ENCODE measurements around the gene DNAH8.

DNAH8 gene

DNA sequence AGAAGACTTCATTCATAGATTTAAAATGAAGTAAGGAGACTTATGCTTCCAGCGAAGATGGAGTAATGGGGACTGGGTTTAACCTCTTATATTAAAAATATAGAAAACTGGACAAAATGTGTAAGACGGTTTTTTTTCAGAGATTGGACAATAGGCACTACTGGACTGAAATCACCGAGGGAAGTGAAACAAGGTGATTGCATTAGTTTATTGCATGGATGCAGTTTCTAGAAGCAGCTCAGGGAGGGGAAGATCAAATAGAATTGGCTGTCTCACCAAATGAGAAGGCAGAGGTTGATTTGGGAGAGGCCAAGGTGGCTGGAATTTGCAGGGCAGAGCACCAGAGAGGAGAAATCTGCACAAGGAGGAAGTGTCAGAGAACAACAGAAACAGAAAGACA lies 162.6 kb downstream of the DNAH8 start:
- Mint-ChIP-seq H3K4me1 (no peaks in the 10 kb centered on the region), H3K27ac (no peak overlapping the region), H3K27me3 (ENCODE audit: low read depth) (no peaks in the 10 kb centered on the region), H3K9me3 (peaks cover 6% of the 10 kb centered on the region), H3K4me3 (no peak overlapping the region), H3K36me3 (ENCODE audit: low read depth) (no peaks in the 10 kb centered on the region)
- TF ChIP-seq, protein P1, sequence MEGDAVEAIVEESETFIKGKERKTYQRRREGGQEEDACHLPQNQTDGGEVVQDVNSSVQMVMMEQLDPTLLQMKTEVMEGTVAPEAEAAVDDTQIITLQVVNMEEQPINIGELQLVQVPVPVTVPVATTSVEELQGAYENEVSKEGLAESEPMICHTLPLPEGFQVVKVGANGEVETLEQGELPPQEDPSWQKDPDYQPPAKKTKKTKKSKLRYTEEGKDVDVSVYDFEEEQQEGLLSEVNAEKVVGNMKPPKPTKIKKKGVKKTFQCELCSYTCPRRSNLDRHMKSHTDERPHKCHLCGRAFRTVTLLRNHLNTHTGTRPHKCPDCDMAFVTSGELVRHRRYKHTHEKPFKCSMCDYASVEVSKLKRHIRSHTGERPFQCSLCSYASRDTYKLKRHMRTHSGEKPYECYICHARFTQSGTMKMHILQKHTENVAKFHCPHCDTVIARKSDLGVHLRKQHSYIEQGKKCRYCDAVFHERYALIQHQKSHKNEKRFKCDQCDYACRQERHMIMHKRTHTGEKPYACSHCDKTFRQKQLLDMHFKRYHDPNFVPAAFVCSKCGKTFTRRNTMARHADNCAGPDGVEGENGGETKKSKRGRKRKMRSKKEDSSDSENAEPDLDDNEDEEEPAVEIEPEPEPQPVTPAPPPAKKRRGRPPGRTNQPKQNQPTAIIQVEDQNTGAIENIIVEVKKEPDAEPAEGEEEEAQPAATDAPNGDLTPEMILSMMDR (IDR thresholded peaks at IDR 0.05; ENCODE audit: unreplicated experiment in 3 of 3): no peak

DNA sequence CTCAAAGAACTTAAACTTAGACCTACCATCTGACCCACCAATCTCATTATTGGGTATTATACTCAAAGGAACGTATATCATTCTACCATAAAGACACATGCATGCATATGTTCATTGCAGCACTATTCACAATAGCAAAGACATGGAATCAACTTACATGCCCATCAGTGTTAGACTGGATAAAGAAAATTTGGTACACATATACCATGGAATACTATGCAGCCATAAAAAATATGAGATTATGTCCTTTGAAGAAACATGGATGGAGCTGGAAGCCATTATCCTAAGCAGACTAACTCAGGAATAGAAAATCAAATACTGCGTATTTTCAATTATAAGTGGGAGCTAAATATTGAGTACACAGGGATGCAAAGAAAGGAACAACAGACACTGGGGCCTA lies 167.0 kb downstream of the DNAH8 start:
- H3K27ac Mint-ChIP-seq: no peak overlapping the region
- H3K4me3 Mint-ChIP-seq: no peak overlapping the region
- H3K4me1 Mint-ChIP-seq: no peaks in the 10 kb centered on the region
- TF ChIP-seq, protein P1 (IDR thresholded peaks at IDR 0.05; ENCODE audit: unreplicated experiment in 3 of 3): no peak
- H3K9me3 Mint-ChIP-seq: peaks cover 6% of the 10 kb centered on the region
- no peaks in the 10 kb centered on the region for H3K36me3 Mint-ChIP-seq (ENCODE audit: low read depth)
- H3K27me3 Mint-ChIP-seq (ENCODE audit: low read depth): no peaks in the 10 kb centered on the region

DNA sequence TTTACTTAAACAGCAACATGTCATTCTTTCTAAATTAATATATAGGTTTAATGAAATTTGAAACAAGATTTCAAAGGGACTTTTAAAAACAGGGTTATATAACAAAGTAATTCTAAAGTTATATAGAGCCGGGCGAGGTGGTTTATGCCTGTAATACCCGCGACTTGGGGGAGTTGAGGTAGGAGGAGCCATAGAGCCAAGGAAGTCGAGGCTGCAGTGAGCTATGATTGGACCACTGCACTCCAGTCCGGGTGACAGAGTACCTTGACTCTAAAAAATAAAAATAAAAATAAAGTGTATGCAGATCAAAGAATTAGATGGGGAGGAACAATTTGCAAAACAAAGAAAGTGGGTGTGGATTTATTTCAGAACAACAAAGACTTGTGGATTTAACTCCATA lies 182.4 kb downstream of the DNAH8 start:
- H3K4me1 Mint-ChIP-seq: no peaks in the 10 kb centered on the region
- no peaks in the 10 kb centered on the region for H3K9me3 Mint-ChIP-seq
- H3K4me3 Mint-ChIP-seq: no peak overlapping the region
- H3K27me3 Mint-ChIP-seq (ENCODE audit: low read depth): peaks cover 5% of the 10 kb centered on the region
- H3K36me3 Mint-ChIP-seq (ENCODE audit: low read depth): no peaks in the 10 kb centered on the region
- H3K27ac Mint-ChIP-seq: no peak overlapping the region
- TF ChIP-seq, protein P1 (IDR thresholded peaks at IDR 0.05; ENCODE audit: unreplicated experiment in 3 of 3): no peak

DNA sequence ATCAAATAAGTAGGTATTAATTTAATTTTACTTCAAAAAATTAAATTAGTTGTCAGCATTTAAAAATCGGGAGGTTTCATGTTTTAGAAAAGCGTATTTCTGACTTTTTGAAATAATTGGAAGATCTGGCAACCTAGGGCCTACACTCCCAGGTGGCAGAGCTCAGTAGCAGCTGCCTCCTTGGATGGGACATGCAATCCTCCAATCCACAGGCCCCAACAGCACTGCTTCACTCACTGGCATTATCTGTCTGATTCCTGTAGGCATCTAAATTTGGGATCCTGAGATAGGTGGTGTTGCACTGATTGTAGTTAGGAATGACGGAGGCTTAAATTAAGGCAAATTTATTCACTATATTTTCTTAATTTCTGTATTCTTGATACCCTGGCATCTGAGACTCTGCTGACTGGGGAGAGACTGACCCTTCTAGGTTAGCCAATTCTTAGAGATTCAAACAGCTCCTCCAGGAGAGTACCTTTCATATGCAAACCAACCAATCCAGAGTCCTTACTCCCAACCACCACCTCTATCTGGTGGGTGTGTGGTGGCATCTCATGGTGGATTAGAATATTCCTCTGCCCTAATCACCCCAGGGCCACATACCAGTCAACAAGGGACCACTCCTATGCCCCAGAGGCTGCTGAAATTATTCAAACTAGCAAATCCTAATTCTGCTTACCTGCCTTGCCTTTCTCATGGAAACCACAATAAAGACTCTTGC lies 186.9 kb downstream of the DNAH8 start:
- H3K27ac Mint-ChIP-seq: no peak overlapping the region
- no peaks in the 10 kb centered on the region for H3K36me3 Mint-ChIP-seq (ENCODE audit: low read depth)
- H3K4me1 Mint-ChIP-seq: no peaks in the 10 kb centered on the region
- no peak overlapping the region for H3K4me3 Mint-ChIP-seq
- H3K27me3 Mint-ChIP-seq (ENCODE audit: low read depth): peaks cover 4% of the 10 kb centered on the region
- no peaks in the 10 kb centered on the region for H3K9me3 Mint-ChIP-seq
- TF ChIP-seq, protein P1 (IDR thresholded peaks at IDR 0.05; ENCODE audit: unreplicated experiment in 3 of 3): no peak

DNA sequence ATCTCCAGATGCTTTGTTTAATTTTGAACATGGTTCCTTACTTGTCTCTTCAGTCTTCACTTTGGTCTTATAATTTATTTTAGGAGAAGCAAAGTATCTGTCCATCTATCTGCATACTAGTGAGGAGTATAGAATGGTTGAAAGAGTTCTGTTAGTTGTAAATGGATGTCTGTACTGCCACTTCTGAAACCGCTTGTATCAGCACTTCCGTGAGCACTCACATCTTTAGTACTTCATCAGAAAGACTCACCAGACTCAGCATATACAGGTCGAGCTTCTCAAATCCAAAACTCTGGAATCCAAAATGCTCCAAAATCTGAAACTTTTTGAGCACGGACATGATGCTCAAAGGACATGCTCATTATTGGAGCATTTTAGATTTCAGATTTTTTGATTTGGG lies 191.5 kb downstream of the DNAH8 start:
- H3K4me1 Mint-ChIP-seq: peaks cover 20% of the 10 kb centered on the region
- no peak overlapping the region for H3K27ac Mint-ChIP-seq
- TF ChIP-seq, protein P1 (IDR thresholded peaks at IDR 0.05; ENCODE audit: unreplicated experiment in 3 of 3): no peak
- H3K4me3 Mint-ChIP-seq: no peak overlapping the region
- H3K36me3 Mint-ChIP-seq (ENCODE audit: low read depth): no peaks in the 10 kb centered on the region
- peaks cover 4% of the 10 kb centered on the region for H3K27me3 Mint-ChIP-seq (ENCODE audit: low read depth)
- no peaks in the 10 kb centered on the region for H3K9me3 Mint-ChIP-seq

DNA sequence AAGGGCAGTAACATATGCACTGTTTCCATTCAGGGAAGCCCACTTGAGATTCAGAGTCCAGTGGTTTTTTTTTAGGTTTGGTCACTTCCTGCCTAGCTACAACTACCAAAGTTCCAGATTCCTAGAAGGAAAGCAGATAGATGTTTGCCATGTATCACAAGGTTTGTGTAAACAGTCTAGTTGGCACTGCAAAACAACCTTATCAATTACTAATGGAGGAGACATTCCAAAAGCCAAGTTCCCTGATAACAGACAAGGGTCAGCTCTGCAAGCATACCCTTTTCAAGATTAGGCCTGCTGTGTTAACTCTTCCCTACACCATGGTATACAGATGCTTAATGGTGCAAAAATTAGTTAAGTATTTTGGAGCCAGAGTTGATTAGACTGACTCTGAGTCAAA lies 192.2 kb downstream of the DNAH8 start:
- Mint-ChIP-seq H3K4me3 (no peak overlapping the region), H3K27ac (no peak overlapping the region), H3K36me3 (ENCODE audit: low read depth) (no peaks in the 10 kb centered on the region), H3K27me3 (ENCODE audit: low read depth) (peaks cover 4% of the 10 kb centered on the region), H3K4me1 (peaks cover 20% of the 10 kb centered on the region), H3K9me3 (no peaks in the 10 kb centered on the region)
- TF ChIP-seq, protein P1 (IDR thresholded peaks at IDR 0.05; ENCODE audit: unreplicated experiment in 3 of 3): no peak
